SH-SY5Y (cell line): Measurements from ENCODE around the gene PRPF19.

Experiments
- GATA2 ChIP-seq: IDR thresholded peaks from 2 replicates; pipeline ENCODE4 v1.6.1; 2011; ENCODE audit warnings: mild to moderate bottlenecking, low read depth, low read length
- GATA3 ChIP-seq: IDR thresholded peaks from 2 replicates; pipeline ENCODE4 v1.6.1; 2011; ENCODE audit warnings: low read depth, mild to moderate bottlenecking, low read length, moderate library complexity

PRPF19 gene

DNA sequence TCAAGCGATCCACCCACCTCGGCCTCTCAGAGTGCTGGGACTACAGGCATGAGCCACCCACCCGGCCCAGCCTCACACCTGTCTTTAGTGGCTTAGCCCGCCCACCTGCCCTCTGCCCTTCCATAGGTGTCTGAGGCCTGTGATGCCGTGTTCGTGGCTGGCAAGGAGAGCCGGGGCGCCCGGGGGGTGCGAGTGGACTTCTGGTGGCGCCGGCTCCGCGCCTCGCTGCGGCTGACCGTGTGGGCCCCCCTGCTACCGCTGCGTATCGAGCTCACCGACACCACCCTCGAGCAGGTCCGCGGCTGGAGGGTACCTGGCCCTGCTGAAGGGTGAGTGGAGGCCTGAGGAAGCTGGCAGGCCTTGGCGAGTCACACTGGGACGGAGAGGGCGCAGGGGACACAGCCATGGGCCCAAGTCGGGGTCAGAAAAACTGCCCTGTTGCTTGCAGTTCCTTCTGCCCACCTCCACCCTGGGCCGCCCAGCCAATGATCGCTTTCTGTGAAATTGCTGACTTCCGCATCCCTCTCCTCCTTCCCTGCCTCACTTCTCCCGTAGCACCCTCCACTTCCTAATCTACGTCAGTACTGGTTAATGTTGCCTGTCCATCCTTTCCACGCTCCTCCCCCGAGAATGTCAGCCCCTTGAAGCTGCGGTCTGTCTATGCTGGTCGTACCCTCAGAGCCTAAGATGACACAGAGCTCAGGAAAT, 27.2 kb upstream of the PRPF19 start:
- TF ChIP-seq GATA2: no peak
- TF ChIP-seq GATA3: no peak

GRCh38 chr11:60932605-60933356, 26.4 kb upstream of the PRPF19 start:
- TF ChIP-seq GATA3 (no peak), GATA2 (no peak)

GRCh38 chr11:60931917-60932316, 25.5 kb upstream of the PRPF19 start:
- TF ChIP-seq GATA3 (no peak), GATA2 (no peak)

- TF ChIP-seq GATA2 (no peak), GATA3 (no peak)
Measured at GRCh38 chr11:60930394-60930793, 24.0 kb upstream of the PRPF19 start.

GRCh38 chr11:60929764-60930163, 23.4 kb upstream of the PRPF19 start:
- no peak for TF ChIP-seq GATA2
- TF ChIP-seq GATA3: no peak

DNA sequence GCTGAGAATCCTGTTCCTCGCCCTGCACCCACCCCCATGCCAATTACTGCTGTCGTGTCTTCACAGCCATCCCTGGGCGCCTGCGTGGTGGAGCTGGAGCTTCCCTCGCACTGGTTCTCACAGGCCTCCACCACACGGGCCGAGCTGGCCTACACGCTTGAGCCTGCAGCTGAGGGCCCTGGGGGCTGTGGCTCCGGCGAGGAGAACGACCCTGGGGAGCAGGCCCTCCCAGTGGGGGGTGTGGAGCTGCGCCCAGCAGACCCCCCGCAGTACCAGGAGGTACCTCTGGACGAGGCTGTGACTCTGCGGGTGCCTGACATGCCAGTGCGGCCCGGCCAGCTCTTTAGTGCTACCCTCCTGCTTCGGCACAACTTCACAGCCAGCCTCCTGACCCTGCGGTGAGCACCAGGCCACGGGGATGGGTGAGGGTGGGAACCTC, 22.2 kb upstream of the PRPF19 start:
- TF ChIP-seq GATA3 (no peak), GATA2 (no peak)

DNA sequence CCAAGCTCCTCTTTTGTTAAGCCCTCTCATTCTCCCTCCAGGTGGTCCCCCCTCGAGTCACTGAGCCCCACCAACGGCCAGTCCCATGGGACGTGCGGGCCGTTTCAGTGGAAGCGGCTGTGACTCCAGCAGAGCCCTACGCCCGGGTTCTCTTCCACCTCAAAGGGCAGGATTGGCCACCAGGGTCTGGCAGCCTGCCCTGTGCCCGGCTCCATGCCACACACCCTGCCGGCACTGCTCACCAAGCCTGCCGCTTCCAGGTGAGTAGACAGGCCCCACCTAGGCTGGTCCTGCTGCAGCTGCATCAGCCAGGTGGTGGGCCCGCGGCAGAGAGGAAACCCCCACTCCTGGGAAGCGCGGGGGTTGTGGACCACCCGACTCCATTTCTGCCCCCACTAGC, 21.2 kb upstream of the PRPF19 start:
- no peak for TF ChIP-seq GATA3
- no peak for TF ChIP-seq GATA2

GRCh38 chr11:60927061-60927592, 20.7 kb upstream of the PRPF19 start:
- TF ChIP-seq GATA2 (no peak), GATA3 (no peak)

- no peak for TF ChIP-seq GATA3
- no peak for TF ChIP-seq GATA2
Measured at GRCh38 chr11:60926500-60926899, 20.1 kb upstream of the PRPF19 start.

GRCh38 chr11:60925868-60926267, 19.5 kb upstream of the PRPF19 start:
- TF ChIP-seq GATA3: no peak

DNA sequence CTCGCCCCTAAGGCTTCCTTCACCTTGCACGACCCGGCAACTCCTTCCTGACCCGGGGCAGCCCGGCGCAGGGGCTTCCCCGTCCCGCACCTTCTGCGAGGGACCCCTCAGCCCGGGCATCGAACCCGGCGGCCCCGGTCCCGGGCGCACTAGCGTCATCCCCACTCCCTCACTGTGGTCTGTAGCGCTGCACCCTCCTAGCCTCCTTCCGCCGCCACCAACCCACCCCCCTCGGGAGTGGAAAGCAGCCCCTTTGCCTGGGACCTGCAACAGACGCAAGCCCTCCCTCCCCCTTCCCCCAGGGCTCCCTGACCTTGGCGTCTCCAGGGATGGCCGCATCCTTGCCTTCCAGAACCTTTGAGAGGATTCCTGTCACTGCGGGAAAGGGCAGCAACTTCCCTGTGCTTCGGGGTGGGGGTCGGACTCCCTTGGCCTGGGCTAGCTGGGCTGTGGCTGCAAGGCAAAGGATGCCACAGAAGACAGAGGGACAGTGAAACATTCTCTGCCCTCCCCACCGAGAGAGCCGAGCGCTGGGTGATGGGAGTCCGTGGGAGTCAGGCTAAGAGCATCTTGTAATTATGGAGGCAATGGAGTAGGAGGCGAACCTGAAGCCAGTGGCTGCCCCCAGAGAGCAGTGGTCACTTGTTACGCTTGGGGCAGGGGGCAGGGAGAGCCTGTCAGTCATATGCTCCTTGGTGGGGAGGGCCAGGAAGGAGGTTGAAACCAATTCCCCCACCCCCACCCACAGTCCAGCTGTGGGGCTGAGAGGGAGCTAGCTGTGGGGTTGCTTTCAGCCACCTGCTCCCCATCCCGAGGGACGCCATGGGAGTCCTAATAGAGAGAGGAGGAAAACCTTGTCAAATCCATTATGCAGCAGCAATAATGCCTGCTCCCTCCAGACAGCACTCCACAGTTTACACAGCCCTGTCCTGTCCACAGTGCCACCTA, 18.8 kb upstream of the PRPF19 start:
- no peak for TF ChIP-seq GATA3
- TF ChIP-seq GATA2: no peak

- TF ChIP-seq GATA2: no peak
- no peak for TF ChIP-seq GATA3
Measured at GRCh38 chr11:60924110-60924905, 17.9 kb upstream of the PRPF19 start, which contains the start of gene TMEM132A. Gene TMEM132A (plus strand): TSS chr11:60924460. CDS start chr11:60924634, 174 bp downstream.

DNA sequence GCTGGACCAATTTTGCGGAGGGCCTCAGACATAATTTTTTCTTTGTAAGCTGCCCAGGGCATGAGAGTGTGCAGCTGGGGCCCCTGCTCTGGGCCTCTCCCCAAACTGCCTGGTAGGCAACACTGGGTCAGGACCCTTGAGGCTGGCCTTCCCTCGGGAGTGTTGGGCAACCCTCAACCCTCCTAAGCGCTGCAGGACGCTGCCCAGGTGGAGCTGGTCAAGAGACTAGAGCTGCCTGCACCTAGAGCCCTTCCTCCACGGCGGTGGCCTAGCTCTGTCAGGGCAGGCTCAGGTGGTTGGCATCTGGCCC, 17.4 kb upstream of the PRPF19 start:
- TF ChIP-seq GATA3: no peak
- no peak for TF ChIP-seq GATA2

DNA sequence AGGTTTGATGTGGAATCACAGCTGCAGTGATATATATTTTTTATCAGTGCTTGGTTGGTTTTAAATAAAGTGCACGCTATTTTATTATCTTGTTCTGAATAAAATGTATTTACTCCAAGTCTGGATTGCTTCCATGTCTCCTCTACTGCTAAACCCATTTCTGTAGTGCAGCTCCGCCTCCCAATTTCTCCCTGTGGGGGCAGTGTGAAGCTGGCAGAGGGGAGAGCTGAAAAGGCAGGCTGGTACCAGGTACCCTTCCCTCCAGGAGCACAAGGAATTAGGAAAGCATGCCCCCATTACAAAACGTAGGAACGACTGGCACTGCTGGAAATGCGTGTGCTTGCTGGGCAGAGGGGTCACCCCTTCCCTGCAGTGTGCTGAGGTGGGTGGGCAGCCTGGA, 16.9 kb upstream of the PRPF19 start:
- no peak for TF ChIP-seq GATA3
- TF ChIP-seq GATA2: no peak
